Measurements from ENCODE around the gene AFAP1L1. TPM values are rescaled to one million over a fixed set of nuclear protein-coding genes. Genes with fewer than 3 reads are reported as not detected.

The AFAP1L1 gene
- total and polyA plus RNA-seq, 2 of the 13 experiments (the other 11 are each of a cell fraction or from before 2014, with no cell fraction given), result 0.38 to 1.0 TPM

DNA sequence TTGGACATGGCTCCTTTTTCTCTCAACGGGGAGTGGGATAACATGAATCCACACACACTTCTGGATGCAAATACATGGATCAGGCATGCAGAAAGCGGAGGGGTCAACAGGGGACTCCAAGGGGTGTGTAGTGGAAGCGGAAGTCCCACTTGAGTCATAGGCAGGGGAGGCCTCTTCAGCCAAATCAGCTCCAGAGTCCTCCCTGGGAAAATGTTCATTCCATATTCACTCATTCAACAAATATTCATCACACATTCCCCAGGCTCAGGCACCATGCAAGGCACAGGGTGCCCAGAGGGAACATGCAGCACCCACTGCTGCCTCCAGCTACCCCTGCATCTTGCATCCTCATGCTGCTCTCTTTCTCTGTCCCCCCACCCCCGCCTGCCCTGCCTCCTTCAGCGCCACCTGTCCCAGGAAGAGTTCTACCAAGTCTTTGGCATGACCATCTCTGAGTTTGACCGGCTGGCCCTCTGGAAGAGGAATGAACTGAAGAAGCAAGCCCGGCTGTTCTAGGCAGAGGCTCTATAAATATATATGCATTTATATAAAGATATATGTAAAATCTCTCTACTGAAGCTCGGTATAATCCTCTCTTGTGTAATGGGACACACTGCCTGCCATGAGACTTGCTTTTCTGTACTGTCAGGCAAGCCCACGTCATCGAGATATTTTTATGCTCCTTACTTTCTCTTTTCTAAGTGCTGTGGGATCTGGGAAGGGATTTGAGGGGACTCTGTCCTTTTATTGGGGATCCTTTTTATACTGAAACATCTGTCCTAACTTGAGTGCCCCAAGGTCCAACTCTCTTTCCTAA is 13.6 kb upstream of the AFAP1L1 start:
- ChIA-PET CTCF (ENCODE audit: low intra/inter-chr PET ratio, low total read pairs) (no interaction called here), POLR2A (interaction anchor here (0.7 kb wide), 1 partner anchor 85 kb away, joined by 3 read pairs; no protein-coding TSS in a partner anchor)
- Histone ChIP-seq H4K20me1 (ENCODE audit: insufficient read depth, low read length) (no peaks in the 10 kb centered on the region), H3K9ac (ENCODE audit: insufficient read depth, low read depth, low read length) (no peak overlapping the region), H3K4me3 (replicated peaks in 1 of 3; ENCODE audit: insufficient read depth in 1 of 3, low read depth in 2 of 3, low read length in 3 of 3) (no peak overlapping the region), H3K36me3 (replicated peaks in 1 of 2; ENCODE audit: control insufficient read depth in 1 of 2, insufficient read depth in 2 of 2, low read length in 2 of 2) (no peaks in the 10 kb centered on the region), H3K4me1 (ENCODE audit: insufficient read depth, low read length) (no peaks in the 10 kb centered on the region), H3K4me2 (ENCODE audit: low read depth, low read length) (no peak overlapping the region), H3K79me2 (ENCODE audit: insufficient read depth, low read length) (no peaks in the 10 kb centered on the region), H3K27ac (ENCODE audit: extremely low read length, insufficient read depth, low read length) (no peak overlapping the region), H2AFZ (ENCODE audit: low read length) (no peak overlapping the region), H3K27me3 (ENCODE audit: control insufficient read depth in 1 of 2, insufficient read depth in 2 of 2, low read length in 2 of 2) (peaks cover 0 to 3% of the 10 kb centered on the region in 2 experiments; a peak in 1 of 5 replicates), H3K9me3 (ENCODE audit: low read length) (no peaks in the 10 kb centered on the region)
- intact Hi-C loops (cut with micrococcal nuclease; ENCODE audit: unreplicated experiment), result no loop called here
- in situ Hi-C loops (cut with HindIII; ENCODE audit: extremely low pct_ligation_motif_present, low pct_unique_long_range_greater_than_20kb), result no loop called here
- no TSS peak for BruUV-seq (replicated peaks)
- no peak for TF ChIP-seq ZBTB46 (CRISPR knock-in tag; IDR thresholded peaks at IDR 0.05; ENCODE audit: borderline replicate concordance)
- TF ChIP-seq ARID5B (CRISPR knock-in tag; IDR thresholded peaks at IDR 0.05), result no peak
- TF ChIP-seq, protein P1, sequence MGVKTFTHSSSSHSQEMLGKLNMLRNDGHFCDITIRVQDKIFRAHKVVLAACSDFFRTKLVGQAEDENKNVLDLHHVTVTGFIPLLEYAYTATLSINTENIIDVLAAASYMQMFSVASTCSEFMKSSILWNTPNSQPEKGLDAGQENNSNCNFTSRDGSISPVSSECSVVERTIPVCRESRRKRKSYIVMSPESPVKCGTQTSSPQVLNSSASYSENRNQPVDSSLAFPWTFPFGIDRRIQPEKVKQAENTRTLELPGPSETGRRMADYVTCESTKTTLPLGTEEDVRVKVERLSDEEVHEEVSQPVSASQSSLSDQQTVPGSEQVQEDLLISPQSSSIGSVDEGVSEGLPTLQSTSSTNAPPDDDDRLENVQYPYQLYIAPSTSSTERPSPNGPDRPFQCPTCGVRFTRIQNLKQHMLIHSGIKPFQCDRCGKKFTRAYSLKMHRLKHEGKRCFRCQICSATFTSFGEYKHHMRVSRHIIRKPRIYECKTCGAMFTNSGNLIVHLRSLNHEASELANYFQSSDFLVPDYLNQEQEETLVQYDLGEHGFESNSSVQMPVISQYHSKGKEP (CRISPR knock-in tag; IDR thresholded peaks at IDR 0.05), result no peak
- TF ChIP-seq SMYD3 (CRISPR knock-in tag; IDR thresholded peaks at IDR 0.05), result no peak
- no peak for TF ChIP-seq GATAD2A (CRISPR knock-in tag; IDR thresholded peaks at IDR 0.05)
- ATAC-seq (no peak), FAIRE-seq (no peak), DNase-seq (ENCODE audit: low spot score) (no peak)
- 55% methylated on average over 10 of the region's 10 CpGs for WGBS (ENCODE audit: low lambda C conversion rate)

Measured in HepG2 (cell line).